GM23338 (cell line): ENCODE measurements around the gene ZNF714. TPM values are rescaled to one million over a fixed set of nuclear protein-coding genes. Genes with fewer than 3 reads are reported as not detected.

Experiments used
- ATAC-seq: fragments of 200-7000 bp; cut with Tn5 transposase; 3 replicates; pipeline ENCODE4 v1.9.1; 2020
- DNase-seq: peaks from one replicate; pipeline ENCODE4 v3.0.0-alpha.2; 2015; ENCODE audit warnings: low spot score
- H2AFZ ChIP-seq: fragments of 200-600 bp; sonication (generic); 2 replicates; pipeline ENCODE4 v1.8.0; 2016; ENCODE audit warnings: antibody characterized with exemption, mild to moderate bottlenecking, moderate library complexity
- H3F3A ChIP-seq: fragments of 200-600 bp; sonication (generic); replicated peaks from 2 replicates; pipeline ENCODE4 v1.8.0; 2017; ENCODE audit warnings: antibody characterized with exemption, mixed run types, low read depth
- H3K27ac ChIP-seq: fragments of 200-600 bp; sonication (generic); 2 replicates; pipeline ENCODE4 v1.6.1; 2016; ENCODE audit warnings: low read depth
- H3K27me3 ChIP-seq: fragments of 200-600 bp; sonication (generic); 2 replicates; pipeline ENCODE4 v1.8.0; 2016; ENCODE audit warnings: mild to moderate bottlenecking, mixed run types, moderate library complexity; ENCODE audit not compliant: insufficient read depth
- H3K36me3 ChIP-seq: fragments of 200-600 bp; sonication (generic); 2 replicates; pipeline ENCODE4 v1.8.0; 2016; ENCODE audit warnings: mild to moderate bottlenecking; ENCODE audit not compliant: insufficient read depth
- H3K4me1 ChIP-seq: fragments of 200-600 bp; sonication (generic); 2 replicates; pipeline ENCODE4 v1.8.0; 2016; ENCODE audit warnings: mild to moderate bottlenecking, moderate library complexity; ENCODE audit not compliant: insufficient read depth
- H3K4me2 ChIP-seq: fragments of 200-600 bp; sonication (generic); 2 replicates; pipeline ENCODE4 v1.7.1; 2017; ENCODE audit warnings: mixed run types
- H3K4me3 ChIP-seq: fragments of 200-600 bp; sonication (generic); 2 replicates; pipeline ENCODE4 v1.6.1; 2016; ENCODE audit warnings: mixed run types
- H3K79me2 ChIP-seq: fragments of 200-600 bp; sonication (generic); replicated peaks from 2 replicates; pipeline ENCODE4 v1.8.0; 2017; ENCODE audit warnings: mild to moderate bottlenecking; ENCODE audit not compliant: insufficient read depth
- H3K9me2 ChIP-seq: fragments of 200-600 bp; sonication (generic); 2 replicates; pipeline ENCODE4 v1.8.0; 2017; ENCODE audit not compliant: insufficient read depth
- H4K20me1 ChIP-seq: fragments of 200-600 bp; sonication (generic); replicated peaks from 2 replicates; pipeline ENCODE4 v1.8.0; 2017; ENCODE audit warnings: mild to moderate bottlenecking; ENCODE audit not compliant: insufficient read depth
- H3K27ac Mint-ChIP-seq: 2 replicates; pipeline ENCODE4 v1.8.0; 2020; ENCODE audit warnings: inconsistent platforms, mild to moderate bottlenecking, moderate library complexity, mixed read lengths
- H3K27me3 Mint-ChIP-seq: 3 replicates; pipeline ENCODE4 v1.8.0; 2022; ENCODE audit warnings: low read depth, mild to moderate bottlenecking, moderate library complexity, mixed read lengths, inconsistent platforms; ENCODE audit not compliant: insufficient read depth, poor library complexity
- H3K36me3 Mint-ChIP-seq: 3 replicates; pipeline ENCODE4 v1.8.0; 2021; ENCODE audit warnings: low read depth, mild to moderate bottlenecking, inconsistent platforms, moderate library complexity, mixed read lengths
- H3K4me1 Mint-ChIP-seq: 3 replicates; pipeline ENCODE4 v1.8.0; 2020; ENCODE audit warnings: mild to moderate bottlenecking, inconsistent platforms, mixed read lengths
- H3K4me3 Mint-ChIP-seq: 3 replicates; pipeline ENCODE4 v1.8.0; 2021; ENCODE audit warnings: moderate library complexity, mild to moderate bottlenecking, inconsistent platforms, mixed read lengths
- H3K9me3 Mint-ChIP-seq: 3 replicates; pipeline ENCODE4 v1.8.0; 2020; ENCODE audit warnings: moderate library complexity, mild to moderate bottlenecking, inconsistent platforms, mixed read lengths
- CTCF ChIP-seq, 2 experiments: fragments of 200-600 bp in 1 of 2; sonication (generic) in 1 of 2; conservative IDR thresholded peaks; 2 replicates each; pipeline versions ENCODE4 v1.5.1 to v1.6.1; 2016 to 2017; ENCODE audit warnings: antibody characterized with exemption in 2 of 2, low read depth in 2 of 2, mild to moderate bottlenecking in 2 of 2, moderate library complexity in 1 of 2
- ETS1 ChIP-seq: IDR thresholded peaks from 2 replicates; pipeline ENCODE4 v1.6.1; 2016; ENCODE audit warnings: antibody characterized with exemption
- EZH2 ChIP-seq: fragments of 200-600 bp; sonication (generic); IDR thresholded peaks from one replicate; pipeline ENCODE4 v1.8.0; 2017; ENCODE audit warnings: antibody characterized with exemption, mild to moderate bottlenecking, low read depth; ENCODE audit not compliant: unreplicated experiment
- NANOG ChIP-seq: IDR thresholded peaks from 2 replicates; pipeline ENCODE4 v1.6.1; 2016; ENCODE audit warnings: antibody characterized with exemption, borderline replicate concordance
- POLR2AphosphoS5 ChIP-seq: IDR thresholded peaks from 2 replicates; pipeline ENCODE4 v1.6.1; 2016; ENCODE audit warnings: antibody characterized with exemption, low read depth
- REST ChIP-seq: IDR thresholded peaks from one replicate; pipeline ENCODE4 v1.6.1; 2018; ENCODE audit warnings: antibody characterized with exemption; ENCODE audit not compliant: unreplicated experiment
- STAT1 ChIP-seq: IDR thresholded peaks from one replicate; pipeline ENCODE4 v1.6.1; 2016; ENCODE audit warnings: antibody characterized with exemption; ENCODE audit not compliant: unreplicated experiment
- ZNF114 ChIP-seq: fragments of 250-450 bp; sonication (Bioruptor Pico); IDR thresholded peaks from 2 replicates; pipeline ENCODE4 v1.5.0; 2020; ENCODE audit warnings: mild to moderate bottlenecking, moderate library complexity
- ZNF462 ChIP-seq: fragments of 250-450 bp; sonication (Bioruptor Pico); IDR thresholded peaks from 2 replicates; pipeline ENCODE4 v1.5.0; 2020; ENCODE audit warnings: mild to moderate bottlenecking, moderate library complexity
- polyA plus RNA-seq: library from polyadenylated mRNA; unstranded; fragments of >200 nt; fragmentation: Nextera tagmentation; extraction: Ambion mirVana; gene quantifications from 2 replicates; pipeline ENCODE4 v1.2.1, GENCODE V29; 2016
- total RNA-seq: library from RNA; depleted of rRNA; stranded (reverse); fragments of >200 nt; shearing (Covaris generic); gene quantifications from 2 replicates; pipeline ENCODE4 v1.2.3, GENCODE V29; 2014

Gene ZNF714
- total and polyA plus RNA-seq, 2 experiments from 2014 or later = 43.5 to 83.2 TPM

- DNase-seq (no peak), ATAC-seq (no peak)
- Histone ChIP-seq H2AFZ (no peak overlapping the region), H3K4me3 (no peak overlapping the region), H4K20me1 (no peaks in the 10 kb centered on the region; the same call in none of the 2 replicates), H3K9me2 (no peaks in the 10 kb centered on the region; the same call in none of the 2 replicates), H3K36me3 (peaks cover 80% of the 10 kb centered on the region), H3F3A (no peaks in the 10 kb centered on the region), H3K79me2 (peaks cover 94% of the 10 kb centered on the region), H3K27me3 (no peaks in the 10 kb centered on the region), H3K4me2 (no peak overlapping the region), H3K4me1 (no peaks in the 10 kb centered on the region), H3K27ac (0 out of 2 replicates have a peak overlapping the region, but pooled peaks have one; percentile 69)
- peaks cover 50% of the 10 kb centered on the region for H3K9me3 Mint-ChIP-seq
- H3K36me3 Mint-ChIP-seq = peaks cover 96% of the 10 kb centered on the region
- TF ChIP-seq ETS1 (no peak), ZNF462 (CRISPR knock-in tag) (no peak), POLR2AphosphoS5 (no peak), CTCF (conservative IDR thresholded peaks at IDR 0.05; ENCODE audit: low read depth in 2 of 2) (no peak), ZNF114 (CRISPR knock-in tag) (no peak), EZH2 (no peak), NANOG (no peak), REST (no peak), STAT1 (no peak)
- no peak overlapping the region for H3K27ac Mint-ChIP-seq
- no peak overlapping the region for H3K4me3 Mint-ChIP-seq
- peaks cover 7% of the 10 kb centered on the region for H3K27me3 Mint-ChIP-seq
- no peaks in the 10 kb centered on the region; the same call in 2 of the 3 replicates for H3K4me1 Mint-ChIP-seq
These were observed 67.9 kb downstream of the ZNF714 start for GRCh38 chr19:21149877-21150276.
